GM18858 (cell line): ENCODE results near the gene RUVBL1.

Experiments used
- ATAC-seq: cut with Tn5 transposase; IDR thresholded peaks from one replicate; pipeline ENCODE4 v1.9.1; 2021; ENCODE audit not compliant: unreplicated experiment

Gene RUVBL1

DNA sequence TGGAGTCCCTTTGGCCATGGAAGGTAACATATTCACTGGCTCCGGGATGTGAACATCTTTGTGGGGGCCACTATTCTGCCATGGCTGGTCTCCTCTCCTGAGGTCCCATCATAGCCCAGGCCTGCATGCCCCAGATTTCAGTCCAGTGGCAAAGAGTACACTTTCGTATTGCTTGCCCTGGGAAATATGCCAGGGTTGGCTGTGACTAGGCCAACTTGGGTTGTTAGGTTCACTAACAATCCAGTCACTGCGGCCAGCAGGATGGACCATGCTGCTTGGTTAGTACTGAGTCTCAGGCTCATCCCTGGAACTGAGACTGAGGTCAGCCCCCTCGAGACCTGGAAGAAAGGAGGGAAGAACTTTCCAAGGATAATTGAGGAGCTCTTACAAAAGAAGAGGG is 19.9 kb upstream of the RUVBL1 start:
- no peak for ATAC-seq

DNA sequence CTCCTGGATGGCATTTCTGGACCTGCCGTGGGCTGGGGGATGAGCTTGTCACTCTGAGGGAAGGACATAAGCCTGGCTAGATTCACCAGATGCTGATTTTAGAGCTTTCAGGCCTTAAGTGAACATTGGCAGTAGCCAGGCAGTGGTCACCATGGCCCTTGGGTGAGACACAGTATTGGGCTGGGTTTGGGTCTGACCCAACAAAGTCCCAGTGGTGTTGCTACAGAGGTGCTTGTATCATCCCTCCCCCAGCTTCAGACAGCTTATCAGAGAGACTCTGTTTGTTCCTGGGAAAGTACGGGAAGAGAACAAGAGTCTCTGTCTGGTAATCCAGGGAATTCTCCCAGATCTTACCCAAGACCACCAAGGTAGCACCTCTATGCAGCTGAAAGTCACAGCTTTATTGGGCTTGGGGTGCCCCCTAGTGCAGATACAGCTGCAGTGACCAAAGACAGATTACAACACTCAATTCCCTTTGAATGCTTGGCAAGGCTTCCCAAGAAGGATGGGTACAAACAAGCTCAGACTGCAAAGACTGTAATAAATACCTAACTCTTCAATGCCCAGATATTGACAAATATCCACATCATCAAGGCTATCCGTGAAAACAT is 9.8 kb upstream of the RUVBL1 start:
- no peak for ATAC-seq

DNA sequence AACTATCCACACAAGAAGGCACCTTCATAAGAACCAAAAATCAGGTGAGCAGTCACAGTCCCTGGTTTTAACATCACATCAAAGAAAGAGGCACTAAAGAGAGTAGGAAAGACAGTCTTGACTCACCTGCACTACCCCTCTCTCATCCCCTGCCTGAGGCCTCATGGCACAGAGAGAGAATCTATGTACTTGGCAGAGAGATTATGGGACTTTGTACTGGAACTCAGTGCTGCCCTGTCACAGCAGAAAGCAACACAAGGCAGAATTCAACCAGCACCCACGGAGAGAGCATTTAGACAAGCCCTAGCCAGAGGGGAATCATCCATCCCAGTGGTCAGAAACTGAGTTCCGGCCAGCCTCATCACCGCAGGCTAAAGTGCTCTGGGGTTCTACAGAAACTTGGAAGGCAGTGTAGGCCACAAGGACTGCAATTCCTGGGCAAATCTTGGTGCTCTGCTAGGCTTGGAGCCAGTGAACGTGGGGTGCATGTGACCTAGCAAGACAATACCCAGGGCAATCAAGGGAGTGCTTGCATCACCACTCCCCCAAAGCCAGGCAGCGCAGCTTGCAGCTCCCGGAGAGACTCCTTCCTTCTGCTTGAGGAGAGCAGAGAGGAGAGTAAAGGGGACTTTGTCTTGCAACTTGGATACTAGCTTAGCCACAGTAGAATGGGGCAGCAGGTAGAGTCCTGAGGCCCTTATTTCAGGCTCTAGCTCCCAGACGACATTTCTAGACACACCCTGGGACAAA is 8.5 kb upstream of the RUVBL1 start:
- ATAC-seq: no peak

DNA sequence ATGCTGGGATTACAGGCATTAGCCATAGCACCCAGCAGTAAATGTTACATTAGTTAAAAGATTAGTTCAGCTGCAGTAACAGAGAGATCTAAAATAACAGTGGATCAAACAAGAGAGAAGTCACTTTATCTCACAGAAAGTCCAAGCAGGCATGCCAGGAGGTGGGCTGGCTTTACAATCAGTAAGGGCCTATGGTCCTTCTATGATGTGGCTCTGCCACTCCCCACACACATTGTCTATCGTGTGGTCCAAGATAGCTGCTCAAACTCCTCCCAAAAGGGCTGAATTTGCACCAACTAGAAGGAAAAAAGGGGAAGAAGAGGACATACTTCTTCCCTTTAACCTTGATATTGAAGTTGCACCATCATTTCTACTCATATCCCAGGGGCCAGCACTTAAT is 4.6 kb upstream of the RUVBL1 start:
- ATAC-seq: no peak

DNA sequence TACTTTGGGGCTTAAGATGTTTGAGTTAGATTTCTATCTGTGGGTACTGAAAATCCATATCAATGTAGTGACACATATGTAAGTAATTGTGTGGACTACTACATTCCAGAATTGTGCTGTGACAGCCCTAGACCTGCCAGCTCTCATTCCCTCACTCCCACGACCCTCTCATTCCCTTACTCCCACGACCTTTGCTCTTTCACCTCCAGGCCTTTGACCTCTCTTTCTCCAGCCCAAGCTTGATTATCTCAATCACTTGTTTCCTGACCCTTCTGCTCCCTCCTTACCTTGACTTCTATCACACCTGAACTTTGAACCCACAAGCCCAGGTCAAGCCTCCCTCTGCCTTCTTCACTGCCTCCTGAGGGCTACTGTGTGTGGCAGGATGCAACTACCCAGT is 3.6 kb upstream of the RUVBL1 start:
- no peak for ATAC-seq

DNA sequence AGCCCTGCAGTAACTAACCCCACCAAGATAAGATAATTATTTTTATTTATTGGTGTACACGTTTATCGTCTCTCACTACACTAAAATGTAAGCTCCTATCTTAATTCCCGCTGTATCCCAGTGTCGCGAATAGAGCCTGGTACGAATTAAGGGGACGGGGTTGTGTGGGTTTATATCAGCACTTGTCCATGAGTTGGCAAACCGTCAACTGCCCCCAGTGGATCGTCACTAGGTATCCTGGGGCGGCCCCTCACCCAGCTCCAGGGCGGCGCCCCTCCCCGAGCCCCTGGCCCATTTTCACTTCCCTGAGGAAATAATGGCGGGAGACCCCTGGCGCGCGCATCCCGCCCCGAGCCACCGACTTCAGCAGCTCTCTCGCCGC is 465 bp downstream of the RUVBL1 start:
- no peak for ATAC-seq

DNA sequence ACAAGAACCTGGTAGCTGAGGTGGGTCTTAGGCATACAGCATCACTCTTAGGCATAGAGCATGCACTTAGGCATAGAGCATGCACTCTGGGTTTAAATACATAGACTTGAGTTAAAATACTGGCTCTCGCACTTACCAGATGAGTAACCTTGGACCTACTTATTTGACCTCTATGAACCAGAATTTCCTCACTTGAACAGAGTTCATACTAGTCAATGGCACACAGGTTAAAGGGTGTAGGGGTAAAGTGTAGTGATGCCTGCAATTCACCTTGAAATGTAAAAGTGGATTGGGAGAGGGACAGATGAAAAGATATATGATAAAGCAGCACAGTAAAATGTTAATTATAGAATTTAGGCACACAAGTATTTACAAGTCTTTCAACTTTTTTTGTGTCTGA is 1.6 kb downstream of the RUVBL1 start:
- no peak for ATAC-seq

DNA sequence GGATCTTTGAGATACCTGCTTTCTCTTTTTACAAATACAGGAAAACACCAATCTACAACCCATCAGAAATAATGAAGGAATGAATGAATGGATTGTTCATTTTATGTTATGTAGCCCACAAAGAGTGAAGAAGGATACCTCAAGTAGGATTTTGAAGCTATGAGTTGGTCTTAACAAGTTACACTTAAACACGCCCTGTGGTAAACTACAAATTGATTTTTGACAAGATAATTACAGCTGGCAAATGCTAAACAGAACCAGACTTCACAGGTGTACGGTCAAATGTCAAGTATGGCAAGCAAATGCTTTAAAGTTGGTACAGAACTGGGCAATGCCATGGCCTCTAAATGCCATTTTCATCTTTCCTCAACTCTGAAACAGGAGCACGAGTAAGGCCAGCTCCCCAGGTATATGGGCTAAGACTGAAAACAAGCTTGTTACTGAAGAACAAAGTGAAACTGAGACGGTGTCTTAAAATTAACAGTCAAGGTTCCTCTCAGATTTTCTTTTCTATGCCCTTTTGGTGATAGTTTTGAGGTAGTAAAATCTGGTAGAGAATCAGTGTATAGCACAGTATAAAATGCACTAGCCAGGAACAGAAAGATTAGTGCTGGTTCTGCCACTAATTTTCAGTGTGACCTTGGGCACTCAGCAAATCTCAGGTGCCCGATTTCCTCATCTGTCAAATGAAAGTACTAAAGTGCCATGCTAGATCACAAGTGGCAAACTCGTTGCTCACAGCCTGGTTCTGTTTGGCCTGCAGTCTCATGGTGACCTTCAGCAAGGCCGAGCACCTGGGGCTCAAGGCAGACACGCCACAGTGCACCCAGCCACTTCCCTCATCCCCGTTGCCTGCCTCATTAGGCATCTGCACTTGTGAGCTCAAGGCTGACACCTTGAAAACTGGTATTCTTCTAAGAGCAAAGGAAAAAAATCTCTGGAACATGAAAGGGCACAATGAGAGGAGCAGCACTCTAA is 9.5 kb downstream of the RUVBL1 start:
- no peak for ATAC-seq

DNA sequence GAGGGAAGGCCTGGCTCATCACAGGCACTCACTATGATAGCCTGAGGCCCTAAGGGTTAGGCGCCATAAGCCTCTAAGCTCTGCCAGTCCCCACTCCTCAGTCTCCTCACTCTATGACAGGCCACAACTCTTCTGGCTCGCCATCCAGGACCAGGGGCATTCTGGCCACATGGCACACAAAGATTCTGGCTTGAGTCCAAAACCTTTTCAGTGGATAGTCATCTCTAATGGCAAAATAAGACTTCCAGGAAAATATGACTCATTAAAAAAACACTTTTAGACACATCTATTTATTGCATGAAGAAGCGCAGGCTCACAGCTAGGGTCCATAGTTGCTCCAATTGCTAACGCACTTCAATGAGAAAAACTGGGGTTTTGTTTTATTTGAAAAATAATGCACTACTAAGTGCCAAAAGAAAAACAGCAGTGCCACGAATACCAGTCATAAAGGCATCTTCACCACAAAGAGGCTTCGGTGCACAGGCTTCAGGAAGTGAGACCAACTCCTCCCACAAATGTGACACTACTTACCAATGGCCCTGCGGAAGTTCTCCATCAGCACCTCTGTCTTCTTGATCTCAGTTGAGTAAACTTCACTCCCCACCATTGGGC is 11.1 kb downstream of the RUVBL1 start:
- ATAC-seq: no peak

DNA sequence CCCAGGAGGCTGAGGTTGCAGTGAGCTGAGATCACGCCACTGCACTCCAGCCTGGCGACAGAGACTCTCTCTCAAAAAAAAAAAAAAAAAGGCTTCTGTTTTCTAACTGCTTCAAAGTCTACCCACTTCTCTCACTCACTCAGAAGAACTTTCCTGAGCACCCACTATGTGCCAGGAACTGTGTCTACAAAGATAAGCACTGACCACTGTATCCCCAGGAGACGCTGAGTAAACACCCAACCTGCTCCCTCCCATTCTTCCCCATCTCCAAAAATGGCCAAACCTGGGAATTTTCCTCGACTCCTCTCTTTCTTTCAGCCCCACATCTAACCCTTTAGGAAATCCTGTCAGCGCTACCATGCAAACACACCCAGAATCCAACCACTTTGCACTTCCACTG is 12.5 kb downstream of the RUVBL1 start:
- ATAC-seq: no peak

DNA sequence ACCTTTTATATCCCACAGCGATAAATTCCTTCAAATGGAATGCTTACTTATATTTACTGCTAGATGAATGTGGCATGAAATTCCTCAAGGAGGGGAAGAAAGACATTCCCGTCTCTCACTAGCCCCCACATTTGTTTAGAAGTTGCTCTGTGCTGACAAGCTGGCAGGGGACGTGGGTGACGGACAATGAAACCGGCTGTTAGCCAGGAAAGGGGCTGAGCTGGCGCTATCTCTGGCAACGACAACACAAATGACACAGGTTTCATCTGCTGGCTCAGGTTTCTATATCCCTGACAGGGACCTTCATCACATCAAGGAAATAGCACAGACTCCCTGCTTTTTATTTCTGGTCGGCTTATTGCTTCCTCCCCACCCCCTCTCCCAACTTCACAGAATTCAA is 15.8 kb downstream of the RUVBL1 start:
- no peak for ATAC-seq

DNA sequence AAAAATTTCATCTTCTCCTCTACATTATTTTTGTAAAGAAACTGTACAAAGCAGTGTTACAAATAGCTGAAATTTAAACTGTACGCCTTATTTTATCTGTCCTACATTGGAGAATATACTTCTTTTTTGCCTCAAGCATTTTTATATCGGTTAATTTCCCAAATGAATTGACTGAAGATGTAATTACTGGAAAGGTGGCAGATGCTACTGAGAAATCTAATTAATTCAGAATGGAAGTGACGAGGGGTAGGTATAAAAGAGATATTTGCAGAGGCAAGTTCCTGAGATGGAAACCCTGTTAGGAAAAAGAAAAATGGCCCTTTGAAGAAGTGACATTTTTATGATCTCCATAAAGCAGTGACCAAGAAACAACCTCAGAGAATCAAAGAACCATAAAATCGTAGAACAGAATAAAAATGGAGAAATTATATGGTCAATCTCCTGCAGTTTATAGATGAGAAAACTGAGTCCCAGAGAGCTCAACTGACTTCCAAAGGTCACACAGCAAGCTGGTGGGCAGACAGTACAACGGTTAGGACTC is 20.4 kb downstream of the RUVBL1 start:
- no peak for ATAC-seq

DNA sequence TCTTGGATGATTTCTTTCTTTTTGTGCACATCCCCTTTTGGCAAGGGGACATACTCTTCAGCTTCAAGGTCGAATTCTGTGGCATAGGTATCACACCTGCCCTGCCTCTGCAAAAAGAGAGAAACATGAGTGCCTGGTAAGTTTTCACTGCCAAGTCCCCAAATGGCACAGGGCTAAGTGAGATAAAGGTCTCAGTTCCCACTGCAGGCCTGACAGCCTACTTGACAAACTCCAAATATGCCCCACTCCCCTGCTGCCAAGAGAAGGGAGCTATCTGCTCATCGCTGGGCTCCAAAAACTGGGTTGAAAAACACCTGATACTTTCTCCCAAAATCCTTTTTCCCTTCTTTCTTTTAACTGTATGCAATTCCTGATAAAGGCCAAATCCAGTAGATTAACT is 23.0 kb downstream of the RUVBL1 start:
- no peak for ATAC-seq

DNA sequence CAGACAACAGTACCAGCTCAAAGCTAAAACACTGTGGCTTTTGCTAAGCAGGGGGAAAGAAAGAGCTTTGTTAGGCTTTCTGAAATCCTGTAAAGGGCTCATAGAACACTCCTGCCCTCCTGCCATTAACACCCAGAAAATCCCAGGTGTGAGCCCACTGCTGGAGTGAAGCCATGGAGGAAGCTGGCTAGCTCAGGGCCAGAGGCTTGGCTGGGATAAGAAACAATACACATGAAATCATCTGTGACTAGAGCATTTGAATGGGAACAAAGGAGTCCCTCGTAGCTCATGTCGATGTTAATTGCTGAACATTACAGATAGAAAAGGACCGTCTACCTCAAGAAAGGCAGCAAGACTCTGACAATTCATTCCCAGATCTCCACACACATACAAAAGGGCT is 23.5 kb downstream of the RUVBL1 start:
- no peak for ATAC-seq

DNA sequence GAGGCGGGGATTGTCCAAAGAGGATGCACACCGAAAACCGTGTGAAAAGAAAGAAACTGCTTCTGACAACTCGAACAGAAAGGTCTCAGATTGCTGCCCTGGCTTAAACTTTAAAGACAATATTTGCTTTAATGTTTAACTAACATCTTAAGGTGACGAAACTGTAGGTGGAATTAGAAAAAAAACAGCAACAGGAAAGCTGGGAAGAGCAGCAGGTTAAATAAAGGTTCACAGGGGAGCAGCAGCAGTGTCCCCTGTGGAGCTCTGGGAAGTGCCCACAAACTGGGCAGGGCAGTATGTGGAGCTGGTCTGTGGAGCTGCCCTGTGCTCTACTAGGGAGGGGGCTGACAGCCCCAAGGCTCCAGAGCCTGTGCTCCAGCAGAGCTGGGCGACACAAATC is 25.4 kb downstream of the RUVBL1 start:
- no peak for ATAC-seq

DNA sequence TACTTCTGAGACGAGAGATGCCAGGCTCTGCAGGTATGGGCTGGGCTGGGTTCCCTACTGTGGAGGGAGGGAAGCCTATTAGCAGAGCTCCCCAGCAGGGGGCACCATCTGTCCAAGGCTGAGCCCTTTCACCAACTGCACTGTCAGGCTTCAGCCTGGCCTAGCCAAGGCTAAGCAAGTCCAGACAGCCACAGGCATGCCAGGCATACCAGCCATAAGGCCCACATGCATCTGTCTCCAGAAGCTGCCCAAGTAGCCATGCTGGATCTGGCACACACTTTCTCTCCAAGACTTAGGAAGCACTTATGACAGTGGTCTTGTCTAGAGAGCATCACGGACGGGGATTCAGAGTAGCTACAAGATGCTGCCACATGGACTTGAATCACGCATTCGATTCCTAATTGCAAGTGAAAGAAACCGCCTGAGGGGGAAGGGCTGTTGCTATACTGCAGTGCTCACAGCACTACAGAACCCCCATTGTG is 28.3 kb downstream of the RUVBL1 start:
- ATAC-seq: peak; percentile 65

DNA sequence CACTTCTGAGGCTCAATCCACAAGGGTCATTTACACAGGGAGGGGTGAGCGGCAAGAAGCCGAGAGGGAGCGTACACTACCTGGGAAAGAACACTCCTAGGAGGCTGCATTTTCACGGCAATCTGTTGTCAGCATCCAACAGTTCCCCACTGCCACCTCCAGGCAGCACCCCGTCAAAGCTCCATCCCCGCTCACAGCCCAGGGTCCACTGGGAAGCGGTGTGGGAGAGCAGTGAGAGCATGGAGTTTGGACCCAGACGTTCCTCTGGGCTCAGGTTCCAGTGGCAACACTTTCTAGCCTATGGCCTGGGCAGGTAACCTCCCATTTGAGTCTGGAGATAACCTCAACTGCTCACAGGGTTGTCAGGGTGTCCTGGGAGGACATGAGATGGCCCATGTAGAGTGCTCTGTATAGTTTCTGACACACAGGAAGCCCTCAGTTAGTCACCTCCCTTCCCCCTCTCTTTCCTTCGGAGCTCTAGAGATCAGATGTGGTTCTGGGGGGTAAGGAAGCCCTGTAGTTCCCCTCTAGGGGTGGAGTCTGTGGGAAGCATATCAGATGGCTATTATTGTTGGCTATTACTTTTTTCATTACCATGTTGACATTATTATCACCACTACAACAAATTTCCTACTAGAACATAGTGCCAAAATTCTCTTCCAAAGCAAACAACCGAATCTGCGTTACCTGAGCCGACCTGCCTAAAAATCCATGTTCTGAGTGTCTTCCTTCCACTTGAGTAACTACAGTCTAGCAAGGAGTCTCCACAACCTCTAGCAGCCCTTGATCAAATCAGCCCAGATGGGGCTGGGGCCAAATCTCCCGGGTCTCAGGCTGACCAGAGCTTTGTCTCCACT is 29.1 kb downstream of the RUVBL1 start:
- no peak for ATAC-seq

DNA sequence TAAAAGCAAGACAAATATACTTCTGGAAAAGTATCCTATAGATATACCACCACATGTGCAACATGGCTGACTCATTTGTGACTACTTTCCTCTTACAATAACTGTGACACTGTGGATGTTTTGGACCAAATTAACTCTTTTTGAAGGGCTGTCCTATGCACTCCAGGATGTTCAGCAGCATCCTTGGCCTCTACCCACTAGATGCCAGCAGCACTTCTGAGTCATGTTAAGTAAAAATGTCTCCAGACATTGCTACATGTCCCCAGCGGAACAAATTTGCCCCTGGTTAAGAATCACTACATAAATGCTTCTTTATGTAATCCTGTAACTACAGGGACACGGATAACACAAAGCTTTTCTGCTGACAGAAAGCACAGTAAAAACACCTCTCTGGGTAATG is 32.0 kb downstream of the RUVBL1 start:
- no peak for ATAC-seq

DNA sequence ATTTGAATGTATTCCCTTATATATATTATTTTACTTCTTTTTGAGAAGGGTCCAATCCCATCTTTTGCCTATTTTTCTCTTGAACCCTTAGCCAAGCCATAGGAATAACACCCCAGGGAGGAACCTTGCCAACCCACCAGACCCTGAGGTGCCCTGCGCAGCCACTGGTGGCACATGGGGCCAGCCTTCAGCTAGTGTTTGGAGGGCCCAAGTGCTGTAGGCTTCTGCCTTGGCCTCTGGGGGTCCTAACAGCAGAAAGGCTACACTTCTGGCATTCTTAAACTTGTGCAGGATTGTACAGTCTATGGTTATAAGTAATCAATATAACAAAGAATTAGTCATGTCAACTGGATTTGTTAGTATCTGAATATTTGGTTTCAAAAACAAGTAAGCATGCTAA is 34.5 kb downstream of the RUVBL1 start:
- ATAC-seq: no peak

DNA sequence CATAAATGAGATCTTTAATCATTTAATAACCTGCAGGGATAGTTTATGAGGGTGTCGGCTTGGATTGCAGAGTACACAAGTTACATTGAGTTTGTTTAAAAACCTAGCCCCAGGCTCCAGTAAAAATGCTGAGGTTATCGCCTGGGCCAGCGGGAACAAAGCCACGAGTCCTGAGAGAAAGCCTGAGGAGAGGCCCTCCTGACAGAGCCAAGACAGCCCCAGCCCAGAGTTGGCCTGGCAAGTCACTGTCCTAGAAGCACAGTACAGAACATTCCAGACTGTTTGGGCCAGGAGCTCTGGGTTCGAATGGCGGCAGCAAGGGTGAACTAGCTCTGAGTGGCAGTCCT is 39.0 kb downstream of the RUVBL1 start:
- no peak for ATAC-seq
